Measurements from ENCODE around the gene CDR2L.

The CDR2L gene

GRCh38 chr17:74987418-74987908, at the start of gene CDR2L:
Gene CDR2L, plus strand, starts transcription at chr17:74987632. Its CDS starts 412 bp downstream, at chr17:74988044.
- H3K36me3 ChIP-seq, result no peaks in the 10 kb centered on the region
- H3K4me1 ChIP-seq (ENCODE audit: control insufficient read depth in 1 of 2, insufficient read depth in 1 of 2, low read depth in 1 of 2, low read length in 1 of 2), result peaks cover 36 to 37% of the 10 kb centered on the region in 2 experiments
- H3K4me3 ChIP-seq (ENCODE audit: low read depth in 1 of 2, low read length in 1 of 2), result peak within 1 kb of the TSS; percentile 55 to 63
- peaks cover 73% of the 10 kb centered on the region for H3K27me3 ChIP-seq
- no peaks in the 10 kb centered on the region for H3K9me3 ChIP-seq
- peak within 1 kb of the TSS; percentile 55 for H3K27ac ChIP-seq
- TF ChIP-seq CTCF (IDR thresholded peaks at IDR 0.05), result peak; percentile 50

GRCh38 chr17:74938194-74938950, 49.1 kb upstream of the CDR2L start:
- Histone ChIP-seq H3K9me3 (no peaks in the 10 kb centered on the region), H3K4me3 (ENCODE audit: low read depth in 1 of 2, low read length in 1 of 2) (no peak overlapping the region), H3K36me3 (no peaks in the 10 kb centered on the region), H3K27me3 (peaks cover 99% of the 10 kb centered on the region), H3K27ac (no peak overlapping the region), H3K4me1 (ENCODE audit: control insufficient read depth in 1 of 2, insufficient read depth in 1 of 2, low read depth in 1 of 2, low read length in 1 of 2) (no peaks in the 10 kb centered on the region)
- TF ChIP-seq CTCF (IDR thresholded peaks at IDR 0.05), result no peak

- H3K9me3 ChIP-seq, result no peaks in the 10 kb centered on the region
- H3K4me3 ChIP-seq (ENCODE audit: low read depth in 1 of 2, low read length in 1 of 2), result no peak overlapping the region
- H3K36me3 ChIP-seq, result no peaks in the 10 kb centered on the region
- no peak overlapping the region for H3K27ac ChIP-seq
- H3K4me1 ChIP-seq (ENCODE audit: control insufficient read depth in 1 of 2, insufficient read depth in 1 of 2, low read depth in 1 of 2, low read length in 1 of 2), result no peaks in the 10 kb centered on the region
- peaks cover 99% of the 10 kb centered on the region for H3K27me3 ChIP-seq
- TF ChIP-seq CTCF (IDR thresholded peaks at IDR 0.05), result no peak
These were observed 47.9 kb upstream of the CDR2L start for GRCh38 chr17:74939534-74939933.

- no peaks in the 10 kb centered on the region for H3K4me1 ChIP-seq (ENCODE audit: control insufficient read depth in 1 of 2, insufficient read depth in 1 of 2, low read depth in 1 of 2, low read length in 1 of 2)
- no peaks in the 10 kb centered on the region for H3K36me3 ChIP-seq
- no peak overlapping the region for H3K27ac ChIP-seq
- peaks cover 99% of the 10 kb centered on the region for H3K27me3 ChIP-seq
- no peak overlapping the region for H3K4me3 ChIP-seq (ENCODE audit: low read depth in 1 of 2, low read length in 1 of 2)
- TF ChIP-seq CTCF (IDR thresholded peaks at IDR 0.05), result no peak
- no peaks in the 10 kb centered on the region for H3K9me3 ChIP-seq
These were observed 46.2 kb upstream of the CDR2L start for GRCh38 chr17:74941128-74941725.

GRCh38 chr17:74943808-74944522, 43.5 kb upstream of the CDR2L start:
- Histone ChIP-seq H3K36me3 (no peaks in the 10 kb centered on the region), H3K9me3 (no peaks in the 10 kb centered on the region), H3K4me3 (ENCODE audit: low read depth in 1 of 2, low read length in 1 of 2) (no peak overlapping the region), H3K4me1 (ENCODE audit: control insufficient read depth in 1 of 2, insufficient read depth in 1 of 2, low read depth in 1 of 2, low read length in 1 of 2) (no peaks in the 10 kb centered on the region), H3K27ac (no peak overlapping the region), H3K27me3 (peaks cover 95% of the 10 kb centered on the region)
- TF ChIP-seq CTCF (IDR thresholded peaks at IDR 0.05), result no peak

Measured in neutrophil (primary cell).